HepG2 (cell line): ENCODE data around the gene SEPTIN10. TPM values are rescaled to one million over a fixed set of nuclear protein-coding genes. Genes with fewer than 3 reads are reported as not detected.

Experiments used
- ARID2 ChIP-seq: sonication (generic); formaldehyde crosslinking; IDR thresholded peaks from 2 replicates; pipeline ENCODE4 v1.8.1; 2022; ENCODE audit warnings: mild to moderate bottlenecking, missing genetic modification reagents, borderline replicate concordance
- BATF2 ChIP-seq: sonication (generic); formaldehyde crosslinking; IDR thresholded peaks from 2 replicates; pipeline ENCODE4 v1.8.0; 2022; ENCODE audit warnings: mild to moderate bottlenecking, missing genetic modification reagents, moderate library complexity
- HDAC2 ChIP-seq: sonication (generic); formaldehyde crosslinking; IDR thresholded peaks from 2 replicates; pipeline ENCODE4 v1.4.0; 2020; ENCODE audit warnings: missing genetic modification reagents
- HNF4A ChIP-seq: sonication (generic); formaldehyde crosslinking; IDR thresholded peaks from 2 replicates; pipeline ENCODE4 v1.4.0; 2020; ENCODE audit warnings: missing genetic modification reagents
- HOXA3 ChIP-seq: sonication (generic); formaldehyde crosslinking; IDR thresholded peaks from 2 replicates; pipeline ENCODE4 v1.5.0; 2020; ENCODE audit warnings: missing genetic modification reagents
- PAXIP1 ChIP-seq: sonication (generic); formaldehyde crosslinking; conservative IDR thresholded peaks from 2 replicates; pipeline ENCODE4 v1.4.0; 2020; ENCODE audit warnings: mild to moderate bottlenecking, missing genetic modification reagents, moderate library complexity
- POLR2G ChIP-seq: fragments of 200-400 bp; formaldehyde crosslinking; IDR thresholded peaks from 2 replicates; pipeline ENCODE4 v1.6.1; 2018; ENCODE audit warnings: mild to moderate bottlenecking, low read depth, low read length, moderate library complexity
- SALL1 ChIP-seq: sonication (generic); formaldehyde crosslinking; IDR thresholded peaks from 2 replicates; pipeline ENCODE4 v1.8.0; 2022; ENCODE audit warnings: mild to moderate bottlenecking, missing genetic modification reagents
- TBX2 ChIP-seq: sonication (generic); formaldehyde crosslinking; IDR thresholded peaks from 2 replicates; pipeline ENCODE4 v1.5.0; 2020; ENCODE audit warnings: missing genetic modification reagents, mild to moderate bottlenecking, borderline replicate concordance
- ZBTB40 ChIP-seq, 2 experiments: fragments of 450-650 bp in 1 of 2; sonication (generic) in 1 of 2; formaldehyde crosslinking in 1 of 2; IDR thresholded peaks; 2 replicates each; pipeline versions ENCODE4 v1.6.1 to v1.8.0; 2016 to 2022; ENCODE audit warnings: antibody characterized with exemption in 1 of 2, mild to moderate bottlenecking in 1 of 2, missing genetic modification reagents in 1 of 2
- ZBTB7A ChIP-seq: sonication (generic); formaldehyde crosslinking; IDR thresholded peaks from 2 replicates; pipeline ENCODE4 v1.8.0; 2022; ENCODE audit warnings: mild to moderate bottlenecking, missing genetic modification reagents
- ZNF24 ChIP-seq: fragments of 450-650 bp; IDR thresholded peaks from 2 replicates; pipeline ENCODE4 v1.6.1; 2017; ENCODE audit warnings: antibody characterized with exemption, mild to moderate bottlenecking
- ZNF253 ChIP-seq: sonication (generic); formaldehyde crosslinking; IDR thresholded peaks from 2 replicates; pipeline ENCODE4 v1.8.0; 2022; ENCODE audit warnings: mild to moderate bottlenecking, missing genetic modification reagents, borderline replicate concordance
- ZNF263 ChIP-seq: sonication (generic); formaldehyde crosslinking; IDR thresholded peaks from 2 replicates; pipeline ENCODE4 v1.4.0; 2020; ENCODE audit warnings: missing genetic modification reagents
- ZNF552 ChIP-seq: sonication (generic); formaldehyde crosslinking; IDR thresholded peaks from 2 replicates; pipeline ENCODE4 v1.9.0; 2022; ENCODE audit warnings: missing genetic modification reagents, mild to moderate bottlenecking, borderline replicate concordance
- polyA plus RNA-seq, 8 experiments: library from polyadenylated mRNA; depleted of rRNA in 3 of 8; stranded (reverse) in 7 of 8; unstranded in 1 of 8; fragments of >200 nt; fragmentation: Illumina TruSeq in 4 of 8; extraction: Trizol in 4 of 8; gene quantifications; 2 replicates each; pipeline versions ENCODE4 v1.2.1 to v1.2.3, GENCODE V29; 2011 to 2016; ENCODE audit warnings: low read depth in 4 of 8, missing spikeins in 1 of 8, mixed read lengths in 1 of 8; ENCODE audit not compliant: insufficient read depth in 1 of 8
- total RNA-seq, 5 experiments: library from RNA; depleted of rRNA; stranded (reverse); fragments of >200 nt; fragmentation: Illumina TruSeq; extraction: Trizol; gene quantifications; 2 replicates each; pipeline ENCODE4 v1.2.3, GENCODE V29; 2016; ENCODE audit warnings: low read depth in 1 of 5

The SEPTIN10 gene
- total and polyA plus RNA-seq, 2 of the 13 experiments (the other 11 are each of a cell fraction or from before 2014, with no cell fraction given) = 45.8 to 67.5 TPM

GRCh38 chr2:109523536-109524361, 90.0 kb downstream of the SEPTIN10 start (continued):
- TF ChIP-seq ZNF263 (CRISPR knock-in tag) (peak; percentile 62; the same call in 1 of the 2 replicates), ZNF253 (CRISPR knock-in tag) (no peak), HDAC2 (CRISPR knock-in tag) (peak; percentile 47; the same call in 1 of the 2 replicates), ARID2 (CRISPR knock-in tag) (no peak), POLR2G (no peak), ZBTB7A (no peak), SALL1 (CRISPR knock-in tag) (peak; percentile 79), TBX2 (CRISPR knock-in tag) (peak; percentile 38; the same call in 1 of the 2 replicates), PAXIP1 (CRISPR knock-in tag) (peak; percentile 32), ZNF552 (no peak), ZNF24 (no peak), BATF2 (CRISPR knock-in tag) (no peak), ZBTB40 (IDR thresholded peaks at IDR 0.05) (no peak), ZBTB40 (CRISPR knock-in tag; IDR thresholded peaks at IDR 0.05) (peak; percentile 48; the same call in 1 of the 2 replicates), HOXA3 (CRISPR knock-in tag) (peak; percentile 41; the same call in 1 of the 2 replicates), HNF4A (CRISPR knock-in tag) (peak; percentile 82)
